ENCODE measurements around the gene ADAT3. TPM values are rescaled to one million over a fixed set of nuclear protein-coding genes. Genes with fewer than 3 reads are reported as not detected.
A peak's percentile ranks its signal among the peaks of the same experiment; 100 is the strongest.

ADAT3 gene
- total and polyA plus RNA-seq, 4 donors = 1.3 to 3.3 (median 2.1) TPM

DNA sequence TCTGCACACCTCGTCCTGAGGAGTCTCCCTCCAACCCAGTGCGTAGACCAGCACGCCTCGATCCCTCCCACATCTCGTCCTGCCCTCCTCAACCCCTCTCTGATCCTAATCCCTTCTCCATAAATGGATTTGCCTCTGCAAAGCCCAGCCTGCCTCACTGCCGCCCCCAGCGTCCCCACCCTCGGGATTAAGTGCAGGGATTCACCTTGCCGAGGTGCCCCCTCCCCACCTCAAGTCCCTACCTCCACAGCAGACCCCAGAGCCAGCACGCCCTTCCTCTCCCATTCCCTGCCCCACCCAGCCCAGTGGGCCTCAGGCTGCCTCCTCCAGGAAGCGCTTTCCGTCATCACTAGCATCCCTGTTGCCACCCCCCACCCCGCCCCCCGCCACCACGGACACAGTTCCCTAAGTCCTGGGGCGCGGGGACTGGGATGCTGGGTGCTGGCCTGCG lies 45.8 kb upstream of the ADAT3 start:
- peak overlapping the region; percentile 32 to 89 for H3K27ac ChIP-seq (ENCODE audit: low read depth in 1 of 2, low read length in 2 of 2)
- 63% methylated on average over 18 of the region's 18 CpGs for WGBS

More for the DNA sequence above, 45.8 kb upstream of the ADAT3 start:
- Histone ChIP-seq H3K9ac (ENCODE audit: low read depth in 1 of 2, low read length in 2 of 2) (no peak overlapping the region), H3K27me3 (ENCODE audit: control insufficient read depth in 4 of 4, insufficient read depth in 4 of 4, low read length in 3 of 4) (no peaks in the 10 kb centered on the region), H3K4me3 (ENCODE audit: low read depth in 1 of 3, low read length in 3 of 3) (no peak overlapping the region), H3K4me1 (ENCODE audit: control insufficient read depth in 4 of 4, insufficient read depth in 4 of 4, low read length in 3 of 4) (peaks cover 41 to 71% (median 53%) of the 10 kb centered on the region in 4 donors), H3K9me3 (ENCODE audit: control insufficient read depth in 4 of 4, low read length in 3 of 4) (no peaks in the 10 kb centered on the region), H3K36me3 (ENCODE audit: control insufficient read depth in 4 of 4, insufficient read depth in 3 of 4, low read depth in 1 of 4, low read length in 3 of 4) (no peaks in the 10 kb centered on the region)
- TF ChIP-seq MAX (IDR thresholded peaks at IDR 0.05) (no peak), FOXA1 (IDR thresholded peaks at IDR 0.05) (no peak), GABPA (IDR thresholded peaks at IDR 0.05 in 1 of 2, conservative IDR thresholded peaks at IDR 0.05 in 1 of 2) (no peak), FOXA2 (IDR thresholded peaks at IDR 0.05) (no peak), HNF4A (conservative IDR thresholded peaks at IDR 0.05) (no peak), HNF4G (IDR thresholded peaks at IDR 0.05) (no peak), ATF3 (IDR thresholded peaks at IDR 0.05) (no peak), RAD21 (IDR thresholded peaks at IDR 0.05) (no peak), JUND (IDR thresholded peaks at IDR 0.05) (no peak), YY1 (IDR thresholded peaks at IDR 0.05) (no peak), SP1 (IDR thresholded peaks at IDR 0.05) (no peak), RXRA (IDR thresholded peaks at IDR 0.05) (no peak), TAF1 (conservative IDR thresholded peaks at IDR 0.05) (no peak), NR2F2 (IDR thresholded peaks at IDR 0.05) (no peak), EGR1 (IDR thresholded peaks at IDR 0.05; ENCODE audit: low read depth in 2 of 2) (no peak)
- TF ChIP-seq, protein P1, sequence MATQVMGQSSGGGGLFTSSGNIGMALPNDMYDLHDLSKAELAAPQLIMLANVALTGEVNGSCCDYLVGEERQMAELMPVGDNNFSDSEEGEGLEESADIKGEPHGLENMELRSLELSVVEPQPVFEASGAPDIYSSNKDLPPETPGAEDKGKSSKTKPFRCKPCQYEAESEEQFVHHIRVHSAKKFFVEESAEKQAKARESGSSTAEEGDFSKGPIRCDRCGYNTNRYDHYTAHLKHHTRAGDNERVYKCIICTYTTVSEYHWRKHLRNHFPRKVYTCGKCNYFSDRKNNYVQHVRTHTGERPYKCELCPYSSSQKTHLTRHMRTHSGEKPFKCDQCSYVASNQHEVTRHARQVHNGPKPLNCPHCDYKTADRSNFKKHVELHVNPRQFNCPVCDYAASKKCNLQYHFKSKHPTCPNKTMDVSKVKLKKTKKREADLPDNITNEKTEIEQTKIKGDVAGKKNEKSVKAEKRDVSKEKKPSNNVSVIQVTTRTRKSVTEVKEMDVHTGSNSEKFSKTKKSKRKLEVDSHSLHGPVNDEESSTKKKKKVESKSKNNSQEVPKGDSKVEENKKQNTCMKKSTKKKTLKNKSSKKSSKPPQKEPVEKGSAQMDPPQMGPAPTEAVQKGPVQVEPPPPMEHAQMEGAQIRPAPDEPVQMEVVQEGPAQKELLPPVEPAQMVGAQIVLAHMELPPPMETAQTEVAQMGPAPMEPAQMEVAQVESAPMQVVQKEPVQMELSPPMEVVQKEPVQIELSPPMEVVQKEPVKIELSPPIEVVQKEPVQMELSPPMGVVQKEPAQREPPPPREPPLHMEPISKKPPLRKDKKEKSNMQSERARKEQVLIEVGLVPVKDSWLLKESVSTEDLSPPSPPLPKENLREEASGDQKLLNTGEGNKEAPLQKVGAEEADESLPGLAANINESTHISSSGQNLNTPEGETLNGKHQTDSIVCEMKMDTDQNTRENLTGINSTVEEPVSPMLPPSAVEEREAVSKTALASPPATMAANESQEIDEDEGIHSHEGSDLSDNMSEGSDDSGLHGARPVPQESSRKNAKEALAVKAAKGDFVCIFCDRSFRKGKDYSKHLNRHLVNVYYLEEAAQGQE (IDR thresholded peaks at IDR 0.05) = no peak
- TF ChIP-seq, protein P2, sequence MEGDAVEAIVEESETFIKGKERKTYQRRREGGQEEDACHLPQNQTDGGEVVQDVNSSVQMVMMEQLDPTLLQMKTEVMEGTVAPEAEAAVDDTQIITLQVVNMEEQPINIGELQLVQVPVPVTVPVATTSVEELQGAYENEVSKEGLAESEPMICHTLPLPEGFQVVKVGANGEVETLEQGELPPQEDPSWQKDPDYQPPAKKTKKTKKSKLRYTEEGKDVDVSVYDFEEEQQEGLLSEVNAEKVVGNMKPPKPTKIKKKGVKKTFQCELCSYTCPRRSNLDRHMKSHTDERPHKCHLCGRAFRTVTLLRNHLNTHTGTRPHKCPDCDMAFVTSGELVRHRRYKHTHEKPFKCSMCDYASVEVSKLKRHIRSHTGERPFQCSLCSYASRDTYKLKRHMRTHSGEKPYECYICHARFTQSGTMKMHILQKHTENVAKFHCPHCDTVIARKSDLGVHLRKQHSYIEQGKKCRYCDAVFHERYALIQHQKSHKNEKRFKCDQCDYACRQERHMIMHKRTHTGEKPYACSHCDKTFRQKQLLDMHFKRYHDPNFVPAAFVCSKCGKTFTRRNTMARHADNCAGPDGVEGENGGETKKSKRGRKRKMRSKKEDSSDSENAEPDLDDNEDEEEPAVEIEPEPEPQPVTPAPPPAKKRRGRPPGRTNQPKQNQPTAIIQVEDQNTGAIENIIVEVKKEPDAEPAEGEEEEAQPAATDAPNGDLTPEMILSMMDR (IDR thresholded peaks at IDR 0.05; ENCODE audit: low read depth, low read length, missing input control) = no peak
- TF ChIP-seq, protein P3, sequence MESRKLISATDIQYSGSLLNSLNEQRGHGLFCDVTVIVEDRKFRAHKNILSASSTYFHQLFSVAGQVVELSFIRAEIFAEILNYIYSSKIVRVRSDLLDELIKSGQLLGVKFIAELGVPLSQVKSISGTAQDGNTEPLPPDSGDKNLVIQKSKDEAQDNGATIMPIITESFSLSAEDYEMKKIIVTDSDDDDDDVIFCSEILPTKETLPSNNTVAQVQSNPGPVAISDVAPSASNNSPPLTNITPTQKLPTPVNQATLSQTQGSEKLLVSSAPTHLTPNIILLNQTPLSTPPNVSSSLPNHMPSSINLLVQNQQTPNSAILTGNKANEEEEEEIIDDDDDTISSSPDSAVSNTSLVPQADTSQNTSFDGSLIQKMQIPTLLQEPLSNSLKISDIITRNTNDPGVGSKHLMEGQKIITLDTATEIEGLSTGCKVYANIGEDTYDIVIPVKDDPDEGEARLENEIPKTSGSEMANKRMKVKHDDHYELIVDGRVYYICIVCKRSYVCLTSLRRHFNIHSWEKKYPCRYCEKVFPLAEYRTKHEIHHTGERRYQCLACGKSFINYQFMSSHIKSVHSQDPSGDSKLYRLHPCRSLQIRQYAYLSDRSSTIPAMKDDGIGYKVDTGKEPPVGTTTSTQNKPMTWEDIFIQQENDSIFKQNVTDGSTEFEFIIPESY (IDR thresholded peaks at IDR 0.05) = no peak
- no peak for DNase-seq (ENCODE audit: low spot score)
